Eye (tissue), 1 donor: ENCODE data around the gene FAM177A1.
"Not testable (repeated sequence)": the region's sequence is repeated elsewhere in the genome, so short reads cannot be mapped to it uniquely, and the experiment has no call there.

ENCODE experiments used
- DNase-seq: peaks from one replicate; pipeline ENCODE4 v3.0.0-alpha.2; 2015

The FAM177A1 gene

DNA sequence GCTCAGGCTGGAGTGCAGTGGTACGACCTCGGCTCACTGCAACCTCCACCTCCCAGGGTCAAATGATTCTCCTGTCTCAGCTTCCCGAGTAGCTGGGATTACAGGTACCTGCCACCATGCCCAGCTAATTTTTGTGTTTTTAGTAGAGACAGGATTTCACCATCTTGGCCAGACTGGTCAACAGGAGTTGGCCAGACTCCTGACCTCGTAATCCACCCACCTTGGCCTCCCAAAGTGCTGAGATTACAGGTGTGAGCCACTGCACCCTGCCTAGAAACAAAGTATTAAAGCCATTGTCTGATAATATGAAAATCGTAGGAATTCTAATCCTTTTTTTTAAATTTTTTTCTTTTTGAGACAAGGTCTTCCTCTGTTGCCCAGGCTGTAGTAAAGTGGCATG, 19.7 kb downstream of the FAM177A1 start:
- not testable (repeated sequence) for DNase-seq

GRCh38 chr14:35068238-35069012, 22.4 kb downstream of the FAM177A1 start:
- DNase-seq: no peak

DNA sequence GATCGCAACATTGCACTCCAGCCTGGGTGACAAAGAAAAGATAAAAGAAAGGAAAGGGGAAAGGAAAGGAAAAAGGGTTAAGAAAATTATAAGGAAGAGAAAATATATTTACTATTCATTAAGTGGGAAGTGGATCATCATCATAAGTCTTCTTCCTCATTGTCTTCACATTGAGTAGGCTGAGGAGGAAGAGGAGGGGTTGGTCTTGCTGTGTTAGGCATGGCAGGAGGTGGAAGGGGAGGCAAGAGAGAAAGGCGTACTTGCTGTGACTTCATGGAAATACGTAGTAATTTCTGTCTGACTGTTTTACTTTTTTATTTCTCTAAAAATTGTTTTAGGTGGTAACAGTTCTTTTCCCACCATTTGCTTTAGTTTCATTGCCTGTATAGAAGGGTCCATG, 26.2 kb downstream of the FAM177A1 start:
- DNase-seq: no peak

DNA sequence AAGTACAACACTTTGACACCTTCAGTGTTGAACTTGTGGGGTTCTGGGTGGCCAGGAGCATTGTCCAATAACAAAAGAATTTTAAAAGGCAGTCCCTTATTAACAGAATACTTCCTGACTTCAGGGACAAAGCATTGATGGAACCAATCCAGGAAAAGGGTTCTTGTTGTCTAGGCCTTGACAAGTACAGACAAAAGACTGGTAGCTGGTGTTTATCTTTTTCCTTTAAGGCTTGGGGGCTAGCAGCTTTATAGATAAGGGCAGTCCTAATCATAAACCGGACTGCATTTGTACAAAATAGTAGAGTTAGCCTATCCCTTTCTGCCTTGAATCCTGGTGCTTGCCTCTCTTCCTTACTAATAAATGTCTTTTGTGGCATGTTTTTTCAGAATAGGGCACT, 27.4 kb downstream of the FAM177A1 start:
- no peak for DNase-seq

- DNase-seq: no peak
Measured at GRCh38 chr14:35078082-35078481, 32.0 kb downstream of the FAM177A1 start.

GRCh38 chr14:35079742-35080141, 33.7 kb downstream of the FAM177A1 start:
- no peak for DNase-seq

GRCh38 chr14:35083530-35084150, 37.6 kb downstream of the FAM177A1 start:
- no peak for DNase-seq

DNA sequence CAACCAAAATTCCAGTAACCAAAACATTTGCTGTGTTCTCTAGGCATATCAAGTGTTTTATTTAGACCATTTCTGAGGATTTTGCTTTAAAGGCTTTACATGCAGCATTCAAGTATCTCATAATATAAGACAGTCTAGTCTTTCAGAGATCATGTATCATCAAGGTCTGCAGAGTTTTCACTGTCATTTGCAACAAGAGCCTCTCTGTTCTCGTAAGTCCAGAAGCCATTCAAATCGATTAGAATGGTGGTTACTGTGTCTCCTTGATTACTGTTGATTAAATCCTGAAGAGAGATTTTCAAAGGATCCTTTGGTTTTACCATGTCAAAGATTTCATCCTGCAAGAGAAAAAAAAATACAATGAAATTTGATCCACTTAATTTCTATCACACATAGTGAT, 39.4 kb downstream of the FAM177A1 start:
- DNase-seq: no peak

DNA sequence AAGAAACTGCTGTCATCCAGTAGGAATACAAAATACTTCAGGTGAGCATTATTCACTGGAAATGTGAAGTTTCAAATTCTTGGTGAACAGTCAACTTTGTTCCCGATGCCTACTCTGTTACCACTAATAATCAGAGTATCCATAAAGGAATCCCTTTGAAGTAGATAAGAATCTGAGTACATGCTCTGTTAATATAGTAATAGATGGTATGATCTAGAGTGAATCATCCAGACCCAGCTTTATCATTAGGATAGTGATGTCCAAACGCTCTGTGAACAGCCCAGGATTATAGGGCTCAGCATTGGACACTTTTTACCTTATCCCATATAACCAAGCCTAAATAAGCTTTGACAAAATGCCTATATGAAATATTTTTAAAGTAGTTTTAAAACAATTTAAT, 42.4 kb downstream of the FAM177A1 start:
- no peak for DNase-seq

DNA sequence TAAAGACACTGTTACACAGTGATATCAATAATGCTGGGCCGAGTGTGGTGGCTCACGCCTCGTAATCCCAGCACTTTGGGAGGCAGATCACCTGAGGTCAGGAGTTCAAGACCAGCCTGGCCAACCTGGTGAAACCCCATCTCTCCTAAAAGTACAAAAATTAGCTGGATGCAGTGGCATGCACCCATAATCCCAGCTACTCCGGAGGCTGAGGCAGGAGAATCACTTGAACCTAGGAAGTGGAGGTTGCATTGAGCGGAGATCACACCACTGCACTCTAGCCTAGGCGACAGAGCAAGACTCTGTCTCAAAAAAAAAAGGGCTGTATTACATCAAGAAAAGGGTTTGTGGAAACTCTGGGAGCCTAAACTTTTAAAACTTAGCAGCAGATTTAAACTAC, 48.6 kb downstream of the FAM177A1 start:
- DNase-seq: not testable (repeated sequence)

- DNase-seq: no peak
Measured at GRCh38 chr14:35107866-35108265, 61.8 kb downstream of the FAM177A1 start.

GRCh38 chr14:35112641-35113040, 66.6 kb downstream of the FAM177A1 start:
- no peak for DNase-seq

DNA sequence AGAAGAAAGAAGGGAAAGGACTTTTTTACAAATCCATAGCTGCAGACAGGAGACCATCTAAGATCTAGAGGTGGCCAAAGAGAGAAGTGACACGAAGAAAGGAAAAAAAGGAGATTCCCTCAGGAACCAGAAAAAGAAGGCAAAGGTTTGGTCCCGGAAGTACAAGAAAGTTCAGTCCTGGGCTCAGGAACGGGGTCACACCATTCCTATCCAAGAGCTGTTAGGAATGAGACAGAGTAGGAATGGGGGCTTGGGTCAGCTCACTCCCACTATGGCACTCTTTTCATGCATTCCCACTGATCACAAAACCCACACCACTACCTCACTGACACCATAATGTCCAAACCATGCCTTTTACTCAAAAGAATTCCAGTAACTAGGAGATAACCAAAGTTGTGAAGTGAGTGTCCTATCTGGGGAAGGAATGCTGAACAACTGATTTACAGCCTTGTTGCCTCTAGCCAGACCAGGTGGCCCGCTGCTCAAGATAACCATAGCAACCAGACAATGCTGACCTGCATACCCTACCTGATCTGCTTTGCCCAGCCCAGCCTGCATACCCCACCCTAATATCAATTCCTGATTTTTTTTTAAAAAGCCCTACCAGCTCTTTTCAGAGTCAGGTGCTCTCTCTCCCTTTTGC, 67.4 kb downstream of the FAM177A1 start:
- DNase-seq: no peak

GRCh38 chr14:35114036-35114435, 68.0 kb downstream of the FAM177A1 start:
- no peak for DNase-seq

GRCh38 chr14:35116242-35116641, 70.2 kb downstream of the FAM177A1 start:
- DNase-seq: no peak

- DNase-seq: no peak
Measured at GRCh38 chr14:35117112-35117511, 71.0 kb downstream of the FAM177A1 start.

DNA sequence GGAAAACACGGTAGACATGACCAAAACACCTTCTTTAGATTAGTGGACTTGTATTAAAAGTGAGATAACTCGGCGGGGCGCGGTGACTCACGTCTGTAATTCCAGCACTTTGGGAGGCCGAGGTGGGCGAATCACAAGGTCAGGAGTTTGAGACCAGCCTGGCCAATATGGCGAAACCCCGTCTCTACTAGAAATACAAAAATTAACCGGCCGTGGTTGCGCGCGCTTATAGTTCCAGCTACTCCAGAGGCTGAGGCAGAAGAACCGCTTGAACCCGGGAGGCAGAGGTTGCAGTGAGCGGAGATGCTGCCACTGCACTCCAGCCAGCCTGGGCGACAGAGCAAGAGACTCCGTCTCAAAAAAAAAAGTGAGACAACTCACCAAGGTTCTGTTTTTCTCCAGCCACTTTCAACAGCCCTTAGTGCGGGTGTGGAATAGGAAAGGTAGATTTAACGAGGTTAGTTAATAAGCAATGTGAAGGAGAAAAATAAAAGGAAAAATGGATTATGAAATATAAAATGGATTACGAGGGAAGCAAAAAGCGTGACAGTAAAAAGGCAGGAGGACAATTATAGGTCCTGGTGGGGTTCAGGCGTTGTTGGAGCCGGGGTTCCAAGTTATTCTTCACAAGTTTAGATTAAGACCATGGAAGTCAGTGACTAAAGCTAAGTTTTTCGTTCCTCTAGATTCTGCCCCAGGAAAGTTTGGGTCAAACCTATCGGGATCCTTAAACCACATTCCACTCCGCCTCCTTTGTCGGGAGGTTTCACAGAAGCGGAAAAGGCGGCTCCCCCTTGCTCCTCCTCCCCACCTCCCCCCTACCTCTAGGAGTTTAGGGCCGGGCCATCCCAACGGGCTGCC, 75.2 kb downstream of the FAM177A1 start:
- no peak for DNase-seq

DNA sequence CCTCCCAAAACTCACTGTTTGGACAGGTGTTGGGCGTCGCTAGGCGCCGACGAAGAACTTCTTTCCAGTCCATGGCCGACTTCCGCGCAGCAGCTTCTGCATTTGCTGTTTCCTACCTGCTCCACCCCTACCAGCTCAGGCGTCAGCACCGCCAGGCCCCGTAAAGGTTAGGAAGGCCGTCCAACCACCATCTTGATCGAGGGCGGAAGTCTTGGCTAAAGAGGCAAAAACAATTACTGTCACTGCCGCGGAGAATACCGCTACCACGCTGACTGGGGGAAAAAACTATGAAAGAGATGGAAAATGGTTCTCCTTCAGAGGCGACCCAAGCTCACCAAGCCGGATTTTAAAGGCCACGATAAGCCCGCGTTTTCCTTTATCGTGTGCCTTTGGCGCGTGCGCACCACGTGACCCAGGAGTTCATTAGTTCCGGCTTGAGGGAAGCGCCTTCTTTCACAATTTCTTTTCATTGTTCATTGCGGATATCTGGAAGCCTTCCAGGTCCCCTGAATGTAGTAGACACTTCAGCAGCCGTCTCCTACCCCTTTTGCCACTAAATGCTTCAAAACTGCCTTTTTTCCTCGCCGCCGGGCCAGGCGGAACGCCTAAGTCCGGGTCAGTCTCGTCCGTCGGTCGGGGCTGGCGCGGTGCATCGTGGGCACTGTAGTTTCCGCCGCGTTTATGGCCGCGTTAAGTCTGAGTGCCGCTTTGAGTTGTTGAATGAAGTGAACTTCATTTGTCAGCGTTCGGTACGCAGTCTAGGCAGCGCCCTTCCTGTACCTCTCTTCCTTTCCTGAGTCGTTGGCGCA, 76.0 kb downstream of the FAM177A1 start, which contains the start of the genes PPP2R3C and PRORP:
TSS of gene PPP2R3C (minus strand) at position 104 of the 809 bp plus-strand sequence. CDS start at position 73, 31 bp downstream.
TSS of gene PRORP (plus strand) at position 666 of the 809 bp plus-strand sequence. CDS start 694 bp downstream, outside the sequence.
- DNase-seq: peak; percentile 97

- no peak for DNase-seq
Measured at GRCh38 chr14:35122696-35123387, 76.8 kb downstream of the FAM177A1 start.

DNA sequence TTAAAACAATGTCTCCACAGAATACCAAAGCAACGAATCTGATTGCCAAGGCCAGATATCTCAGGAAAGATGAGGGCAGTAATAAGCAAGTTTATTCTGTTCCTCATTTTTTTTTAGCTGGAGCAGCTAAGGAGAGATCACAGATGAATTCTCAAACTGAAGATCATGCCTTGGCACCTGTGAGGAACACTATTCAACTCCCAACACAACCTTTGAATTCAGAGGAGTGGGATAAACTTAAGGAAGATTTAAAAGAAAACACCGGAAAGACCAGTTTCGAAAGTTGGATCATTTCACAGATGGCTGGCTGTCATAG, 77.3 kb downstream of the FAM177A1 start:
- DNase-seq: no peak

DNA sequence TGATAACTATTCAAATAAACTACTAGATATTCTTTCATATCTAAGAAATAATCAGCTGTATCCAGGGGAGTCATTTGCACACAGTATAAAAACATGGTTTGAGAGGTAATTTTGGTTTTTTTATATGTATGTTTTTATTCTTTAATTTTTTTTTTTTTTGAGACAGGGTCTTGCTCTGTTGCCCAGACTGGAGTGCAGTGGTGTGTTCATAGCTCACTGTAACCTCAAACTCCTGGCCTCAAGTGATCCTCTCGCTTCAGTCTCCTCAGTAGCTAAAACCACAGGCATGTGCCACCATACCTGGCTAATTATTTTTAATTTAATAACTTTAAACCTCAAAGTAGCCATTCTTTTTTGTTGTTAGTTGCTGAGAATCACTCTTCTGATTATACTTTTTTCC, 78.1 kb downstream of the FAM177A1 start:
- DNase-seq: no peak
